ENCODE measurements around the gene PCLO. TPM values are rescaled to one million over a fixed set of nuclear protein-coding genes. Genes with fewer than 3 reads are reported as not detected.

PCLO gene
- total RNA-seq, 1 donor from 2014 or later, result 10.8 TPM

- Histone ChIP-seq H3K27me3 (no peaks in the 10 kb centered on the region), H3K9me3 (no peaks in the 10 kb centered on the region), H3K36me3 (no peaks in the 10 kb centered on the region), H3K4me1 (no peaks in the 10 kb centered on the region), H3K4me3 (no peak overlapping the region), H3K27ac (no peak overlapping the region)
- no peak for DNase-seq (ENCODE audit: extremely low spot score in 2 of 2)
- no peak for TF ChIP-seq POLR2AphosphoS5 (IDR thresholded peaks at IDR 0.05; ENCODE audit: insufficient read depth in 1 of 2, low read depth in 1 of 2)
- TF ChIP-seq CTCF (IDR thresholded peaks at IDR 0.05), result no peak
- no peak for TF ChIP-seq POLR2A (IDR thresholded peaks at IDR 0.05)
- intact Hi-C loops (cut with DNase I), result no loop called here
Observed at GRCh38 chr7:82816272-82816671, 346.4 kb downstream of the PCLO start.

GRCh38 chr7:82810558-82811259 lies 352.0 kb downstream of the PCLO start:
- Histone ChIP-seq H3K27ac (no peak overlapping the region), H3K36me3 (no peaks in the 10 kb centered on the region), H3K27me3 (no peaks in the 10 kb centered on the region), H3K4me1 (no peaks in the 10 kb centered on the region), H3K4me3 (no peak overlapping the region), H3K9me3 (no peaks in the 10 kb centered on the region)
- no peak for TF ChIP-seq POLR2AphosphoS5 (IDR thresholded peaks at IDR 0.05; ENCODE audit: insufficient read depth in 1 of 2, low read depth in 1 of 2)
- no peak for TF ChIP-seq POLR2A (IDR thresholded peaks at IDR 0.05)
- peak in 2 of 3 experiments; percentile 27 to 36 for TF ChIP-seq CTCF (IDR thresholded peaks at IDR 0.05)
- intact Hi-C loops (cut with DNase I), result no loop called here
- DNase-seq (ENCODE audit: extremely low spot score in 2 of 2), result no peak

DNA sequence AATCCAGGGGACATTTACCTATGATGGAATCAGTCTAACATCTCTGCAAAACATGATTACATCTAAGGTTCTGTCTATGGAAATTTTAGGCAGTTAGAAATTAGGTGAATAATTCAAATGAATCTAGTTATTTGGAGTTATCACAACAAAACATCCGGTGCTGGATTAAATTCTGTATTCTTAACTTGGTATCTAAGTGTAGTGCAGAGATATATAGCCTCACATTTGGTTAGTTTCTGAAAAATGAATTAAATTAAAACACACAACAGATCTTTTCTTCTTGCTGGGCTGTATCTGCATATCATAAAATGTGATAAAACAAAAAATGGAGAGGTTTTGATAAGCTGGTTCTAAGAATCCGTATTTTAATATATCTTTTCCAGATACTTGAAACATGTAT lies 354.1 kb downstream of the PCLO start:
- Histone ChIP-seq H3K27me3 (no peaks in the 10 kb centered on the region), H3K36me3 (no peaks in the 10 kb centered on the region), H3K9me3 (no peaks in the 10 kb centered on the region), H3K4me1 (no peaks in the 10 kb centered on the region), H3K27ac (no peak overlapping the region), H3K4me3 (no peak overlapping the region)
- TF ChIP-seq POLR2A (IDR thresholded peaks at IDR 0.05) (no peak), CTCF (IDR thresholded peaks at IDR 0.05) (no peak), POLR2AphosphoS5 (IDR thresholded peaks at IDR 0.05; ENCODE audit: insufficient read depth in 1 of 2, low read depth in 1 of 2) (no peak)
- intact Hi-C loops (cut with DNase I), result no loop called here
- no peak for DNase-seq (ENCODE audit: extremely low spot score in 2 of 2)

- no peak overlapping the region for H3K4me3 ChIP-seq
- no peaks in the 10 kb centered on the region for H3K9me3 ChIP-seq
- H3K36me3 ChIP-seq, result no peaks in the 10 kb centered on the region
- no peak for TF ChIP-seq POLR2AphosphoS5 (IDR thresholded peaks at IDR 0.05; ENCODE audit: insufficient read depth in 1 of 2, low read depth in 1 of 2)
- no peak for TF ChIP-seq POLR2A (IDR thresholded peaks at IDR 0.05)
- TF ChIP-seq CTCF (IDR thresholded peaks at IDR 0.05), result no peak
- intact Hi-C loops (cut with DNase I), result no loop called here
- H3K27me3 ChIP-seq, result no peaks in the 10 kb centered on the region
- no peaks in the 10 kb centered on the region for H3K4me1 ChIP-seq
- no peak overlapping the region for H3K27ac ChIP-seq
- DNase-seq (ENCODE audit: extremely low spot score in 2 of 2), result no peak
Observed at GRCh38 chr7:82805527-82805960, 357.1 kb downstream of the PCLO start.

- Histone ChIP-seq H3K4me1 (no peaks in the 10 kb centered on the region), H3K4me3 (no peak overlapping the region), H3K27ac (no peak overlapping the region), H3K9me3 (no peaks in the 10 kb centered on the region), H3K27me3 (no peaks in the 10 kb centered on the region), H3K36me3 (no peaks in the 10 kb centered on the region)
- DNase-seq (ENCODE audit: extremely low spot score in 2 of 2), result no peak
- TF ChIP-seq CTCF (IDR thresholded peaks at IDR 0.05) (no peak), POLR2A (IDR thresholded peaks at IDR 0.05) (no peak), POLR2AphosphoS5 (IDR thresholded peaks at IDR 0.05; ENCODE audit: insufficient read depth in 1 of 2, low read depth in 1 of 2) (no peak)
- intact Hi-C loops (cut with DNase I), result no loop called here
Observed at GRCh38 chr7:82803411-82803810, 359.3 kb downstream of the PCLO start.

Measured in vagina (tissue), 2 donors.